PC-9 (cell line): ENCODE data around the gene TAF4B.

ENCODE experiments used
- EZH2 ChIP-seq: fragments of 200-600 bp; sonication (generic); IDR thresholded peaks from 2 replicates; pipeline ENCODE4 v1.8.0; 2017; ENCODE audit warnings: antibody characterized with exemption, low read depth
- TF ChIP-seq, protein P1 (sequence below): fragments of 200-600 bp; sonication (generic); conservative IDR thresholded peaks from 2 replicates; pipeline ENCODE4 v1.6.1; 2017; ENCODE audit warnings: mixed run types, antibody characterized with exemption, mild to moderate bottlenecking, moderate library complexity

DNA sequence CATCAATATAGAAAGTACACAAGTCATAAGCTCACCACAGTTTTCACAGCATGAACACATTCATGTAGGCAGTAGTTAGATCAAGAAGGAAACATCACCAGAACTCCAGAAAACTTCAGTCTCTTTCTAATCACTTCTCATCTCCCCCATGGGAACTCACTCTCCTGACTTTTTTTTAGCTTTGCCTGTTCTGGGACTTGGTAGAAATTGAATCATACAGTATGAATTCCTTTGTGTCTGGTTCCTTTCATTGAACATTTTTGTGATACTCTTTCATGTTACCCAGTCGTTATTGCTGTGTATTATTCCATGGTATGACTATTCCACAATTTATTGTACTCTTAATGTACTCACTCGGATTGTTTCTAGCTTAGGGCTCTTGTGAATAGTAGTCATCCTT lies 160.2 kb downstream of the TAF4B start:
- TF ChIP-seq, protein P1, sequence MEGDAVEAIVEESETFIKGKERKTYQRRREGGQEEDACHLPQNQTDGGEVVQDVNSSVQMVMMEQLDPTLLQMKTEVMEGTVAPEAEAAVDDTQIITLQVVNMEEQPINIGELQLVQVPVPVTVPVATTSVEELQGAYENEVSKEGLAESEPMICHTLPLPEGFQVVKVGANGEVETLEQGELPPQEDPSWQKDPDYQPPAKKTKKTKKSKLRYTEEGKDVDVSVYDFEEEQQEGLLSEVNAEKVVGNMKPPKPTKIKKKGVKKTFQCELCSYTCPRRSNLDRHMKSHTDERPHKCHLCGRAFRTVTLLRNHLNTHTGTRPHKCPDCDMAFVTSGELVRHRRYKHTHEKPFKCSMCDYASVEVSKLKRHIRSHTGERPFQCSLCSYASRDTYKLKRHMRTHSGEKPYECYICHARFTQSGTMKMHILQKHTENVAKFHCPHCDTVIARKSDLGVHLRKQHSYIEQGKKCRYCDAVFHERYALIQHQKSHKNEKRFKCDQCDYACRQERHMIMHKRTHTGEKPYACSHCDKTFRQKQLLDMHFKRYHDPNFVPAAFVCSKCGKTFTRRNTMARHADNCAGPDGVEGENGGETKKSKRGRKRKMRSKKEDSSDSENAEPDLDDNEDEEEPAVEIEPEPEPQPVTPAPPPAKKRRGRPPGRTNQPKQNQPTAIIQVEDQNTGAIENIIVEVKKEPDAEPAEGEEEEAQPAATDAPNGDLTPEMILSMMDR = no peak
- TF ChIP-seq EZH2 = no peak
